ENCODE results near the gene CGNL1.

Gene CGNL1

DNA sequence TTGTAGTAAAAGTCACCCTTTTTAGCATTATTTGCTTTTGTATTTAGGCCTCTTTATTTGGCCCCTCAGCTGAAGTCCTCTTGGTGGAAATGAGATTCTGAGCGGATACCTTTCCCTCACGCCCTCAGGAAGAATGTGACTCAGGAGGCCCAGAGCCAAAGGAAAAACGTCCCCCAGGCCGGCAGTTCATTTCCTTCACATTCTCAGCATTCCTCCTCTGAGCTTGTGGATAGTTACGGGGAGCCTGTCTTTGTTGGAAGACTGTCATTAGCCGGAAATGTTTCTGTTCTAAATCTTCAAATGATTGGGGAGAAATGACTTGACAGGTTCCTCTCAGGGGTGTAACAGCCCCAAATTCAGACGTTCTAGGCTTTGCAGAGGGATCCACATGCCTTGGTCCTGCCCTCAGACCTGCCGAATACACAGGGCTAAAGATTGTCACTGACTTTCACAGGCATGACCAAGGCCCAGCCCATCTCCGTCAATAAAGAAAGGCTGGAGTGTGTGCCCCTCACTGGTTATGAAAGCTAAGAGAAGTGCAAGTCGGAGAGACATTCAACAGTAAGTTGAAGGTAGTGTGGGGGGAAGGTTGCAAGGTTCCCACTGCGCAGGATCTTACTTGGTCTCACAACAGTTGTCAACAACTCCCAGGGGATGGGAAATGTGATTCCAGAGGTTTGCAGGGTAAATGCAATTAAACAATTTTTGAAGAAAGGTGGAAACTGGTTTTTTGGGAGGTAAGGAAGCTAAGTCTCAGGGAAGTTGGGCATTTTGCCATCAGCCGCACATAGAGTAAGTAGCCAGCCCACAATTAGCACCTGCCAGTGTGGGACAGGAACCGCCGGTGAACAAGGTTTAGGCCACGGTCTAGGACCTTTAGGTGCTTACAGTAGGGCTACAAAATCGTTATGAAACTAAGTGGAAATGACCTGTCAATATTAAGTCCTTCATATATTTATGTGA lies 175.7 kb downstream of the CGNL1 start:
- H3K27ac ChIP-seq (ENCODE audit: low read depth, low read length): no peak overlapping the region
- no peaks in the 10 kb centered on the region for H3K79me2 ChIP-seq (ENCODE audit: insufficient read depth, low read length)
- no peaks in the 10 kb centered on the region for H4K20me1 ChIP-seq (ENCODE audit: low read depth, low read length)
- TF ChIP-seq CTCF (IDR thresholded peaks at IDR 0.05; ENCODE audit: insufficient read depth, low read length, poor library complexity, severe bottlenecking) (no peak), EZH2phosphoT487 (conservative IDR thresholded peaks at IDR 0.05; ENCODE audit: low read length) (no peak)
- no peaks in the 10 kb centered on the region for H3K9me2 ChIP-seq (replicated peaks; ENCODE audit: insufficient read depth, low read length)
- no peak overlapping the region for H3K4me2 ChIP-seq (ENCODE audit: low read depth, low read length, poor library complexity, severe bottlenecking)
- H3K36me3 ChIP-seq (ENCODE audit: low read length): no peaks in the 10 kb centered on the region
- H3K9ac ChIP-seq (ENCODE audit: low read length): no peak overlapping the region
- no peaks in the 10 kb centered on the region for H3F3A ChIP-seq (ENCODE audit: insufficient read depth)
- H3K4me3 ChIP-seq (ENCODE audit: insufficient read depth, low read length, poor library complexity, severe bottlenecking): no peak overlapping the region
- no peaks in the 10 kb centered on the region for H3K27me3 ChIP-seq (ENCODE audit: low read length)
- H2AFZ ChIP-seq (ENCODE audit: low read depth, low read length, severe bottlenecking): no peak overlapping the region
- H3K9me3 ChIP-seq (ENCODE audit: insufficient read depth, low read length): no peaks in the 10 kb centered on the region

DNA sequence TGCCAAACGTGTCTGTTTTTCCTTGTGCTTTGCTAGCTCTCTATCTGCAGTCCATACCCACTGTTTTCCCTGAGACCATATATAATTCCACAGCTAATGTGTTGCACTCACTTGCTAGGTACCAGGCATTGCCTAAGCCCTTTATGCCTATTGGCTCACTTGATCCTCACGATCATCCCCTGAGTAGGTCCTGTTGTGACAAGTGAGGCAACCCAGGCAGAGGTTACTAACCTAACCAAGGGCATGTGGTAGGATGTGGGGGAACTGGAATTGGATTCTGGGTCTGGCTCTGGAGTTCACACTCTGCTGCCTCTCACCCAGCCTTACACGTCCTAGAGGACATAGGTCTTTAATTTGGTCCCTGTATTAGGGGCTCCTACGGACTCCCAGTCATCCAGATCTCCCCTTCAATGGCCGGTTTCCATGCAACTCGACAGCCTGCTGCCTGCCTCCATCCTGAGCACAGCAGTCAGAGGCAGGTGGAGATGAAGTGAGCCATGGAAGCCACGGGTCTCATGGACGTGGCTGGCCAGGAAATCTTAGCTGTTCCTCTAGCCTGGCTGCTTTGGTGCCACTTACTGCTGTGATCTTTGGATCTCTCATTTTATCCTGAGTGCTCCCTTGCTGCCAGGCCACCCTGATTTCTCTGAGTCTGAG lies 176.5 kb downstream of the CGNL1 start:
- no peaks in the 10 kb centered on the region for H4K20me1 ChIP-seq (ENCODE audit: low read depth, low read length)
- H3K27ac ChIP-seq (ENCODE audit: low read depth, low read length): no peak overlapping the region
- H3F3A ChIP-seq (ENCODE audit: insufficient read depth): no peaks in the 10 kb centered on the region
- no peaks in the 10 kb centered on the region for H3K27me3 ChIP-seq (ENCODE audit: low read length)
- H3K9me3 ChIP-seq (ENCODE audit: insufficient read depth, low read length): no peaks in the 10 kb centered on the region
- no peak overlapping the region for H3K4me3 ChIP-seq (ENCODE audit: insufficient read depth, low read length, poor library complexity, severe bottlenecking)
- no peak for TF ChIP-seq EZH2phosphoT487 (conservative IDR thresholded peaks at IDR 0.05; ENCODE audit: low read length)
- no peak for TF ChIP-seq CTCF (IDR thresholded peaks at IDR 0.05; ENCODE audit: insufficient read depth, low read length, poor library complexity, severe bottlenecking)
- H3K79me2 ChIP-seq (ENCODE audit: insufficient read depth, low read length): no peaks in the 10 kb centered on the region
- H3K36me3 ChIP-seq (ENCODE audit: low read length): no peaks in the 10 kb centered on the region
- H3K4me2 ChIP-seq (ENCODE audit: low read depth, low read length, poor library complexity, severe bottlenecking): no peak overlapping the region
- no peak overlapping the region for H3K9ac ChIP-seq (ENCODE audit: low read length)
- H2AFZ ChIP-seq (ENCODE audit: low read depth, low read length, severe bottlenecking): no peak overlapping the region
- no peaks in the 10 kb centered on the region for H3K9me2 ChIP-seq (replicated peaks; ENCODE audit: insufficient read depth, low read length)

GRCh38 chr15:57553526-57553925 lies 177.2 kb downstream of the CGNL1 start:
- Histone ChIP-seq H3K4me2 (ENCODE audit: low read depth, low read length, poor library complexity, severe bottlenecking) (no peak overlapping the region), H3K27ac (ENCODE audit: low read depth, low read length) (no peak overlapping the region), H3K27me3 (ENCODE audit: low read length) (no peaks in the 10 kb centered on the region), H3K4me3 (ENCODE audit: insufficient read depth, low read length, poor library complexity, severe bottlenecking) (no peak overlapping the region), H4K20me1 (ENCODE audit: low read depth, low read length) (no peaks in the 10 kb centered on the region), H3K9ac (ENCODE audit: low read length) (no peak overlapping the region), H3K36me3 (ENCODE audit: low read length) (no peaks in the 10 kb centered on the region), H3F3A (ENCODE audit: insufficient read depth) (no peaks in the 10 kb centered on the region), H2AFZ (ENCODE audit: low read depth, low read length, severe bottlenecking) (no peak overlapping the region), H3K9me3 (ENCODE audit: insufficient read depth, low read length) (no peaks in the 10 kb centered on the region), H3K9me2 (replicated peaks; ENCODE audit: insufficient read depth, low read length) (no peaks in the 10 kb centered on the region), H3K79me2 (ENCODE audit: insufficient read depth, low read length) (no peaks in the 10 kb centered on the region)
- TF ChIP-seq EZH2phosphoT487 (conservative IDR thresholded peaks at IDR 0.05; ENCODE audit: low read length) (no peak), CTCF (IDR thresholded peaks at IDR 0.05; ENCODE audit: insufficient read depth, low read length, poor library complexity, severe bottlenecking) (no peak)

Measured in SU-DHL-6 (cell line).